Spleen (tissue), 11 donors: ENCODE measurements around the gene DICER1. TPM values are rescaled to one million over a fixed set of nuclear protein-coding genes. Genes with fewer than 3 reads are reported as not detected.
A peak's percentile ranks its signal among the peaks of the same experiment; 100 is the strongest.

Experiments
- DNase-seq: peaks from one replicate; pipeline ENCODE4 v3.0.0-alpha.2; 2020
- H3K27ac ChIP-seq, 8 donors: fragments of 200-600 bp; sonication (generic) in 7 of 8; 1 replicate in 4 of 8; 2 replicates in 4 of 8; pipeline versions ENCODE4 v1.5.0 to v1.8.0; 2016 to 2021; ENCODE audit warnings: inconsistent platforms in 4 of 8, mild to moderate bottlenecking in 4 of 8, moderate library complexity in 1 of 8
- H3K27me3 ChIP-seq, 7 donors: fragments of 200-600 bp; sonication (generic) in 6 of 7; replicated peaks in 1 of 7; 1 replicate in 4 of 7; 2 replicates in 3 of 7; pipeline versions ENCODE4 v1.5.0 to v1.8.0; 2016 to 2021; ENCODE audit warnings: inconsistent platforms in 3 of 7, mild to moderate bottlenecking in 1 of 7
- H3K36me3 ChIP-seq, 6 donors: fragments of 200-600 bp; sonication (generic) in 5 of 6; 1 replicate in 4 of 6; 2 replicates in 2 of 6; pipeline versions ENCODE4 v1.5.0 to v1.8.0; 2016 to 2021; ENCODE audit warnings: inconsistent platforms in 2 of 6
- H3K4me1 ChIP-seq, 6 donors: fragments of 200-600 bp; sonication (generic) in 5 of 6; 1 replicate in 3 of 6; 2 replicates in 3 of 6; pipeline versions ENCODE4 v1.5.0 to v1.8.0; 2016 to 2021; ENCODE audit warnings: inconsistent platforms in 3 of 6
- H3K4me3 ChIP-seq, 8 donors: fragments of 200-600 bp; sonication (generic) in 7 of 8; 1 replicate in 4 of 8; 2 replicates in 4 of 8; pipeline versions ENCODE4 v1.5.0 to v1.8.0; 2016 to 2021; ENCODE audit warnings: inconsistent platforms in 4 of 8, mild to moderate bottlenecking in 4 of 8, moderate library complexity in 2 of 8
- H3K9me3 ChIP-seq, 8 donors: fragments of 200-600 bp; sonication (generic) in 7 of 8; 1 replicate in 4 of 8; 2 replicates in 4 of 8; pipeline versions ENCODE4 v1.5.0 to v1.8.0; 2016 to 2021; ENCODE audit warnings: inconsistent platforms in 4 of 8
- CTCF ChIP-seq, 11 experiments: fragments of 200-600 bp in 7 of 11; fragments of 450-650 bp in 4 of 11; sonication (generic) in 4 of 11; IDR thresholded peaks in 8 of 11; conservative IDR thresholded peaks in 3 of 11; 1 replicate in 7 of 11; 2 replicates in 4 of 11; pipeline versions ENCODE4 v1.4.0 to v1.8.0; 2016 to 2021; ENCODE audit warnings: antibody characterized with exemption in 11 of 11, inconsistent platforms in 4 of 11, mild to moderate bottlenecking in 1 of 11
- POLR2A ChIP-seq, 3 donors: fragments of 450-650 bp; IDR thresholded peaks; one replicate each; pipeline ENCODE4 v1.5.1; 2017; ENCODE audit warnings: antibody characterized with exemption in 3 of 3, mild to moderate bottlenecking in 1 of 3
- POLR2AphosphoS5 ChIP-seq, 3 donors: sonication (generic); formaldehyde crosslinking; IDR thresholded peaks; one replicate each; pipeline ENCODE4 v1.5.1; 2017; ENCODE audit warnings: antibody characterized with exemption in 3 of 3
- WGBS, 5 donors: extraction: QIAGEN DNeasy Blood & Tissue Kit in 3 of 5; methylation state at CpG; one replicate each; pipeline versions ENCODE4 v1.1.5 to v1.1.7; 2013 to 2018; 5-methylcytosine and 5-hydroxymethylcytosine counted together
- intact Hi-C: fragments of 100-400 bp; cut with DNase I; formaldehyde crosslinking; loops from one replicate; pipeline ENCODE4 v1.15.0; 2023; ENCODE audit warnings: low total_unique reads
- polyA plus RNA-seq, 3 donors: library from polyadenylated mRNA; stranded (reverse); fragments of 200-250 nt; gene quantifications; one replicate each; pipeline ENCODE4 v1.2.1, GENCODE V29; 2013
- total RNA-seq, 7 donors: library from RNA; depleted of rRNA in 3 of 7; stranded (reverse); fragments of >200 nt in 3 of 7; fragmentation: NEBNext Ultra II Directional in 4 of 7; extraction: Animal tissue kit (Norgen Biotek cat#: 25700) in 4 of 7; gene quantifications; one replicate each; pipeline versions ENCODE4 v1.1.0 to v1.2.1, GENCODE V29; 2016 to 2021
- donor health status: healthy with polysubstance abuse.
- donor health status: DM: no; HTN: no; CAD: no; lungs with moderate emphysema.
- donor health status: DM: no; HTN: no; CAD: no.
- donor health status: Bipolar disorder and iron deficiency.
- donor health status: healthy.
- donor health status: DM: no; HTN: no; CAD: no.
- donor health status: DM: yes; HTN: yes; CAD: no.

Gene DICER1
- total and polyA plus RNA-seq, 10 donors = 7.1 to 124 (median 73.5) TPM

GRCh38 chr14:95123891-95124579 is 33.3 kb downstream of the DICER1 start:
- WGBS, 5 donors = 93 to 97% (median 96%) methylated on average over 9 of the region's 9 CpGs

GRCh38 chr14:95122621-95122945 is 34.7 kb downstream of the DICER1 start:
- intact Hi-C loops = no loop called here
- TF ChIP-seq CTCF (IDR thresholded peaks at IDR 0.05 in 8 of 11, conservative IDR thresholded peaks at IDR 0.05 in 3 of 11) (no peak), POLR2A (IDR thresholded peaks at IDR 0.05) (no peak), POLR2AphosphoS5 (IDR thresholded peaks at IDR 0.05) (no peak)
- H3K27ac ChIP-seq = no peak overlapping the region

More at GRCh38 chr14:95123891-95124579, 33.3 kb downstream of the DICER1 start:
- Histone ChIP-seq H3K36me3 (peaks cover 0 to 94% (median 40%) of the 10 kb centered on the region in 6 donors), H3K4me1 (peaks cover 0 to 22% (median 5%) of the 10 kb centered on the region in 6 donors), H3K27me3 (no peaks in the 10 kb centered on the region), H3K9me3 (no peaks in the 10 kb centered on the region), H3K27ac (no peak overlapping the region), H3K4me3 (no peak overlapping the region)
- DNase-seq = no peak
- intact Hi-C loops = no loop called here
- peak in 1 of 3 donors; percentile 31 for TF ChIP-seq POLR2AphosphoS5 (IDR thresholded peaks at IDR 0.05)
- no peak for TF ChIP-seq CTCF (IDR thresholded peaks at IDR 0.05 in 8 of 11, conservative IDR thresholded peaks at IDR 0.05 in 3 of 11)
- TF ChIP-seq POLR2A (IDR thresholded peaks at IDR 0.05) = no peak

GRCh38 chr14:95121911-95122620 is 35.3 kb downstream of the DICER1 start:
- peaks cover 0 to 12% (median 0%) of the 10 kb centered on the region in 6 donors for H3K4me1 ChIP-seq
- H3K4me3 ChIP-seq = no peak overlapping the region
- WGBS, 5 donors = 95 to 97% (median 95%) methylated on average over 6 of the region's 6 CpGs
- no peak overlapping the region for H3K27ac ChIP-seq
- TF ChIP-seq CTCF (IDR thresholded peaks at IDR 0.05 in 8 of 11, conservative IDR thresholded peaks at IDR 0.05 in 3 of 11) (no peak), POLR2AphosphoS5 (IDR thresholded peaks at IDR 0.05) (no peak), POLR2A (IDR thresholded peaks at IDR 0.05) (no peak)
- no peak for DNase-seq
- H3K36me3 ChIP-seq = peaks cover 0 to 95% (median 49%) of the 10 kb centered on the region in 6 donors
- no peaks in the 10 kb centered on the region for H3K27me3 ChIP-seq
- H3K9me3 ChIP-seq = no peaks in the 10 kb centered on the region
- intact Hi-C loops = no loop called here

More at GRCh38 chr14:95122621-95122945, 34.7 kb downstream of the DICER1 start:
- H3K4me3 ChIP-seq = no peak overlapping the region
- peaks cover 0 to 17% (median 0%) of the 10 kb centered on the region in 6 donors for H3K4me1 ChIP-seq
- 94 to 99% (median 95%) methylated on average over 12 of the region's 12 CpGs for WGBS, 5 donors
- DNase-seq = no peak
- no peaks in the 10 kb centered on the region for H3K27me3 ChIP-seq
- H3K9me3 ChIP-seq = no peaks in the 10 kb centered on the region
- H3K36me3 ChIP-seq = peaks cover 0 to 94% (median 44%) of the 10 kb centered on the region in 6 donors

GRCh38 chr14:95119336-95119735 is 38.0 kb downstream of the DICER1 start:
- Histone ChIP-seq H3K27ac (no peak overlapping the region), H3K27me3 (no peaks in the 10 kb centered on the region), H3K9me3 (no peaks in the 10 kb centered on the region), H3K4me1 (peaks cover 0 to 9% (median 0%) of the 10 kb centered on the region in 6 donors), H3K4me3 (no peak overlapping the region), H3K36me3 (peaks cover 0 to 98% (median 55%) of the 10 kb centered on the region in 6 donors)
- no peak for DNase-seq
- TF ChIP-seq CTCF (IDR thresholded peaks at IDR 0.05 in 8 of 11, conservative IDR thresholded peaks at IDR 0.05 in 3 of 11) = no peak
- no peak for TF ChIP-seq POLR2AphosphoS5 (IDR thresholded peaks at IDR 0.05)
- intact Hi-C loops = no loop called here
- 73 to 90% (median 84%) methylated on average over 1 of the region's 1 CpG for WGBS, 5 donors
